HG02798 (cell line): ENCODE results near the gene PPAN.

Experiments used
- ATAC-seq: cut with Tn5 transposase; IDR thresholded peaks from one replicate; pipeline ENCODE4 v1.9.1; 2021; ENCODE audit warnings: mild to moderate bottlenecking; ENCODE audit not compliant: unreplicated experiment, poor library complexity

PPAN gene, protein sequence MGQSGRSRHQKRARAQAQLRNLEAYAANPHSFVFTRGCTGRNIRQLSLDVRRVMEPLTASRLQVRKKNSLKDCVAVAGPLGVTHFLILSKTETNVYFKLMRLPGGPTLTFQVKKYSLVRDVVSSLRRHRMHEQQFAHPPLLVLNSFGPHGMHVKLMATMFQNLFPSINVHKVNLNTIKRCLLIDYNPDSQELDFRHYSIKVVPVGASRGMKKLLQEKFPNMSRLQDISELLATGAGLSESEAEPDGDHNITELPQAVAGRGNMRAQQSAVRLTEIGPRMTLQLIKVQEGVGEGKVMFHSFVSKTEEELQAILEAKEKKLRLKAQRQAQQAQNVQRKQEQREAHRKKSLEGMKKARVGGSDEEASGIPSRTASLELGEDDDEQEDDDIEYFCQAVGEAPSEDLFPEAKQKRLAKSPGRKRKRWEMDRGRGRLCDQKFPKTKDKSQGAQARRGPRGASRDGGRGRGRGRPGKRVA

DNA sequence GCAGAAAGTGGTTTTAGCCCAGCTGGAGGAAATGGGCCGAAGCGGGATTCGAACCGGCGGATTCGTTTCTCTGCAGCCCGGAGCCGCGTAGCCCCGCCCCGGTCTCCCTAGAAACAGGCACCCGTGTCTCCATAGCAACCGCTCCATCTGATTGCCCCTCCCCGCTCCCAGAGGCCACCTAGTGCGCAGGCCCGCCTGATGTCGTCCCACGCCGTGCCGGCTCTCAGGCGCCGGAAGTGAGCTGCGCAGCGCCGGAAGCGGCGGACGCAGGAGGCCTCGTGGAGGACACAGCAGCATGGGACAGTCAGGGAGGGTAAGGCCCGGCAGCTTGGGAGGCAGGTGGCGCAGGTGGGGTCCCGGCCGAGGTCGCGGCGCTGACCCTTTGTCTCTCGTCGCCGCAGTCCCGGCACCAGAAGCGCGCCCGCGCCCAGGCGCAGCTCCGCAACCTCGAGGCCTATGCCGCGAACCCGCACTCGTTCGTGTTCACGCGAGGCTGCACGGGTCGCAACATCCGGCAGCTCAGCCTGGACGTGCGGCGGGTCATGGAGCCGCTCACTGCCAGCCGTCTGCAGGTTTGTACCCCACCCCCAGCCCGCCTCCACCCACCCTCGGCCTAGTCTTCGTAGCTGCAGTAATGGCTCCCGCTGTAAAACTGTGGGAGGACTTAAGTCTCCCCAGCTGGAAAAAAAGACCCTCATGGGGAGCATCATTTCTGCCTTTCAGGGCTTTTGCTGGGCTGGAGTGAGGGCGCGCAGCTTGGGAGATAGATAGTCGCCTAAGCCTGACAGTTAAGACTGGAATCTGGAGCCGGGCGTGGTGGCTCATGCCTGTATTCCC lies at the start of gene PPAN:
Gene PPAN (plus strand): TSS at position 263 of the 837 bp plus-strand sequence. CDS start 33 bp downstream, at position 296.
- ATAC-seq: peak; percentile 78

DNA sequence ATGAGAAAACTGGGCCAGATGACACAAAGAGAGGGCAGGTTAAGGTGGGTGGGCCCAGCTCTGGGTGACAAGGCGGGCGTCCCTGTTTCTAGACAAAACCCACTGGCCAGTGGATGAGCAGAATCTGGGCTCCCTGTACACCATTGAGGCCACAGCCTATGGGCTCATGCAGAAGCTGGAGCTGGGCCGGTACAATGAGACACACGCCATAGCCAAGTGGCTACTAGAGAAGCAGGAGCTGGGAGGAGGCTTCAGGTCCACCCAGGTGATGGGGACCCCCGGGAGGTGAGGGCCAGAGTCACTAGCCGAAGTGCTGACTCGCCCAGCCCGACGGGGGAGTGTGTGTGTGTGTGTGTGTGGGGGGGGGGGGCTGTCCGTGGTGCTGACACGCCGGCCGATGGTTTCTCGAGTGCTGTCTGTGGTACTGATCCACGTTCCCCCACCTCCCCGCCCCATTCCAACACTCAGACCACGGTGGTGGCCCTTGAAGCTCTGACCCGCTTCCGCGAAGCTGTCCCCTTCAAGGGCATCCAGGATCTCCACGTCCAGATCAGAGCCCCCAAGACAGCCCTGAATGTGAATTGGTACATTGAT lies 44.3 kb upstream of the PPAN start:
- ATAC-seq: no peak

DNA sequence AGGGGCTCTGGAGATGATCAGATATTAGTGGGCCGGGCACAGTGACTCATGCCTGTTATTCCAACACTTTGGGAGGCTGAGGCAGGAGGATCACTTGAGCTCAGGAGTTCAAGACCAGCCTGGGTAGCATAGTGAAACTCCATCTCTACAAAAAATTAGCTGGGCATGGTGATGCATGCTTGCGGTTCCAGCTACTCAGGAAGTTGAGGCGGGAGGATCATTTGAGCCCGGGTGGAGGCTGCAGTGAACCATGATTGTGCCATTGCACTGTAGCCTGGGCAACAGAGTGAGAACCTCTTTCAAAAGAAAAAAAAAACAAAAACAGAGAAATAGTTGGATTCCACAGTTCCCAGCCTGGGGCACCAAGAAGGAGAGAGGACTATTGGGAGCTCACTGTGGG lies 38.0 kb upstream of the PPAN start:
- no peak for ATAC-seq

DNA sequence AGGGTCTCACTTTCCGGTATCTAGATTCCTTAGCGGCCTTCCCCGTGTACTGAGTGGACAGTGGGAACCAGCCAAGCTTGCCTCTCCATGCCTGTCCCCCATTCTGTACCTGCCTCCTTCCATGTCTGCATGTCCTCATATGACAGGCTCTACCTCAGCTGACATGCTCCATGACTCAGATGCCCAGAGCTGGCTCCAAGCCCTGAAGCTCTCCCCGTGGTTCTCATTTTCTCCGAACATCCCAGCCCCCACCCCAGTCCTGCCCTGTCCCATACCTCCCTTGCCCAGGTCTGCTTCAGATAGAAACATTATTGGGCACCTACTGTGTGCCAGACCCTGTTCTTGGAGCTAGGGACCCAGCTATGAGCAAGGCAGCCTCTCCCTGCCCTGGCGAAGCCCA lies 37.1 kb upstream of the PPAN start:
- no peak for ATAC-seq

DNA sequence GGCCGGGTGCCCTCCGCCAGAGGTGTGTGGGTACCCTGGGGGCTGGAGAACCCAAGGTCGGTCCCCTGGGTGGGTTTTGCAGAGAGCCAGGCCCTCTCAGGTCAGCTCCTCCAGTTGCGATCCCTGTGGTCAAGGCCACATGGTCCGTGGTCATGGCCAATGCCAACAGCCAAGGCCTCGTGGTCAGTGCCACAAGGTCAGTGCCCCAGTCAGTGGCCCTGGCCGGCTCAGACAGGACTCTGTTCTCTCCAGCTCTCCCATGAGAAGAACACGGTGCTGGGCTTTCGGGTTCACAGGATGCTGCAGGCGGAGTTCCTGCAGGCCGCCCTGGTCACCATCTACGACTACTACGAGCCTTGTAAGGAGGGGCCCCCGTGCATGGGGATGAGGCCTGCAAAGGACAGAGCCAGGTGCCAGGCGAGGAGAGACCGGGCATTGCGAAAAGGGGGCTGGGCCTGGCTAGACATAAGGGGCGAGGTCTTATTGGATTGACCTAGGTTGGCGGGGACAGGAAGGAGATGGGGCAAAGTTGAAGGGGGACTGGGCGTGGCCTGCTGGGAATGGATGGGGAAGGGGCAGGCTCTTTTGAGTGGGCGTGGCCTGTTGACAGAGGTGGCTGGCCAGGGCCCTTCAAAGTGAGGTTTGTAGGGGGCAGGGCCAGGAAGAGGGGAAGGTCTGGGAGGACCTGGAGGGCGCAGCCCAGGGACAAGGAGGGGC lies 35.3 kb upstream of the PPAN start:
- no peak for ATAC-seq

DNA sequence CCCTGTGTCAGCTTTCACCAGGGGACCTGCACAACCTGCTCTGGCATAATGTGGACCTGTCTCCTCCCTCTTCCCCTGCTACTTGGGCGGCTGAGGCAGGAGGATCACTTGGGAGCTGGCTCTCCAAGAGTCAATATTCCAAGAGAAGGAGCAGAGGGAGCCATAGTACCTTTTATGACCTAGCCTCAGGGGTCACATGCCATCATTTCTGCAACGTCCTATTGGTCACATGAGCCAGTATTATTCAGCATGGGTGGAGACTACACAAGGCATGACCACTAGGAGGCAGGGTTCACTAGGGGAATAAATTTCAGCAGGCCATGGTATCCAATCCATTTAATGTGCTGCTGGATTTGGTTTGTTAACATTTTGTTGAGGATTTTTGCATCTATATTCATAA lies 32.0 kb upstream of the PPAN start:
- ATAC-seq: no peak

GRCh38 chr19:10076535-10076934 lies 29.6 kb upstream of the PPAN start:
- no peak for ATAC-seq

DNA sequence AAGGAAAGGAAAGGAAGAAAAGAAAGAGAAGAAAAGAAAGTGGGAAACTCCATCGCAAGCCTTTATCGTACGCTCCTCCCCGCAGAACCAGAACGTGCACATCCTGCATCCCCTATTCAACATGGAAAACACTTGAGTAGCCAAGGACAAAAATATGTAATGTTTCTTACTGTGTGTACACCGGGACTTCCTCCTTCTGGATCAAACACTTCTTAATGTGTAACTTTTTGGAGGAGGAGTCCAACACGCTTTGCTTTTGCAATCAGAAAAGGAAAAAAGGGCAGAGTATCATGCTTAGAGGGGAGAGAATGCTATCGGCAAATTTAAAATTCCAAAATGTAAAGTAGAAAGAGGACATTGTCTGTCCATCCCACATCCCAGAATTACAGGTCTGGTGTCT lies 27.8 kb upstream of the PPAN start:
- ATAC-seq: no peak

GRCh38 chr19:10079031-10079453 lies 27.1 kb upstream of the PPAN start:
- ATAC-seq: no peak

GRCh38 chr19:10083911-10084310 lies 22.3 kb upstream of the PPAN start:
- no peak for ATAC-seq

- ATAC-seq: no peak
Observed at GRCh38 chr19:10084803-10085202, 21.4 kb upstream of the PPAN start.

DNA sequence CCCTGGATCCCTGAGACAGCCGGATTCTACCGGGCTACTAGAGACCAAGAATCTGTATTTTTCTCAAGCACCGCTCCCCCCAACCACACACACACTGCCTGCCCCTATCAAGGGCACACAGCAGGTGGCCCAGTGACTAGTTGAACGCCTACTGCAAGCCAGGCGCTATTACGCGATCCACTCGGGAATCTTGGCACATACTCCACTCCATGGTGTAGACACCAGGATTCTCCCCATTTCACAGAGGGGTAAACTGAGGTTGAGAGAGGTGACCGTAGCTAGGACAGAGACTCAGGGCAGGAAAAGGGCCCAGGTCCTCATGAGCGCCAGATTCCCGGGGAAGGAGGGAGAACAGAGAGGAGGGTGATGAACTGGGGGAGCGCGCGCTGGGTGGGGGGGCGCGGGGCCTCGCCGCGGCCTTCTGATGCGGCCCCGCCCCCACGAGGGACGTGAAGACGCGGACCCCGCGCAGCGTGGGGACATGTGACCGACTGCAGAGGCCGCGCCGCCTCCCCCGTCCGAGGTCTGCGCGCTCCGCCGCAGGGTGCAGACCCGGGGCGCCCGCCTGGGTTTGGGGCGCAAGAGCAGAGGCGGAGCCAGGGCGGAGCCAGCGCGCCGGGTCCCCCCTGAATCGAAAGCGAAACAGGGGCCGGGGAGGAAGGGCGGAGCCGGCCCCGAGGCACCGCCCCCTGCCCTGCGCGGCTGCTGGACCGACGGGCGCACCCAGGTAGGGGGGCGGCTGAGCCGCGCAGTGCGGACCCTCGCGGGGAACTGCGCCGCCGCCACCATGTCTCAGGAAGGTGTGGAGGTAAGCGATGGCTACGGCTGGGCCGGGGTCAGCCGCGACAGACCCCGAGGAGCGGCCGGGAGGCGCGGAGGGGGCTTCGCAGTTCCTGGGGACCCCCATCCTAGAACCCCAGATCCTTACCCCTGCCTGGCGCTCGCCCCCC lies 20.2 kb upstream of the PPAN start, which contains the start of gene SHFL:
Gene SHFL (plus strand): TSS at position 677 of the 950 bp plus-strand sequence. CDS start 111 bp downstream, at position 788.
- peak; percentile 91 for ATAC-seq

DNA sequence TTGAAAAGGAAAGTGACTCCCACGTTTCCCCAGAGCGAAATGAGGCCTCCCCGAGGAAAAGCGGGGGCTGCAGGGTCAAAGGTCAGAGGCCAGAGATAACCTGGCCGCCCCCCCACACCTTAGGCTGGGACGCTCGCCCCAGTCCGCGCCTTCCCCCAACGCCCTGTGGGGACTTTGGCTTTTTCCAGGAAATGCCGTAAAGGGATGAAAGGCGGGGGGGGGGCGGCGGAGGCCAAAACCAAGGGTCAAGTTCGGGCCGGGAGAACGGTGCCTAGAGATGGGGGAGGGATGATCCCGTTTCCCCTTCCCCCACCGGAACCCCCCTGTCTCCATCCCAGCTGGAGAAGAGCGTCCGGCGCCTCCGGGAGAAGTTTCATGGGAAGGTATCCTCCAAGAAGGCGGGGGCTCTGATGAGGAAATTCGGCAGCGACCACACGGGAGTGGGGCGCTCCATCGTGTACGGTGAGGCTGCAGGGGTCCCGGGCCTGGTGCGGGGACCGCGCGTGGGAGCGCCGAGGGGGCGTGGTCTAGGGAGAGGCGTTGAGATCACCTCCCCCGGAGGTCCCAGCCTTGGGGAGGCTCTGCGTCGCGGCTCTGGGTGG lies 19.5 kb upstream of the PPAN start:
- no peak for ATAC-seq

GRCh38 chr19:10087296-10088061 lies 18.7 kb upstream of the PPAN start:
- ATAC-seq: no peak

DNA sequence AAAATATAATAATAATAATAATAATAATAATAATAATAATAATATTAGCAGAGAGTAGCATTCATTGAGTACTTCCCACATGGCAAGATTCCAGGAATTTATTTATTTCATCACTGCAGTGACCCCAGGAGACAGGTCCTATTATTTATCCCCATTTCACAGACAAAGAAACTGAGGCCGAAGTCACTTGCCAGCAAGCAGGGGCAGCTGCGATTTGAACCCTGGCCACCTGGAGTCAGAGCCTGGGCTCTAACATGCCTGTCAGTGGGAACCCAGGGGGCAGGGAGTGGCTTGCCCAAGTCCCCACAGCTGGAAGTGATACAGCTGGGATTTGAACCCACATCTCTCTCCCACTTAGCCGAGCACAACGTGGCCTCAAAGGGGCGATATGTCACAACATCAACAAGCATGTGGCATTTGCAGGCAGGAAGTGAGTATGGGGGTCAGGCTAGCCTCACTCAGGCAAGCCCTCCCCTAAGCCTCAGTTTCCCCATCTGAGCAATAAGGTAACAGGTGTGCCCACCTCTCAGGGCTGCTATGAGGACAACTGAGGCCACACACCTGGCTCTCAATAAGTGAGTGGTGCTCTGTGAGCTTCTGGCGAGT lies 17.1 kb upstream of the PPAN start:
- ATAC-seq: no peak

DNA sequence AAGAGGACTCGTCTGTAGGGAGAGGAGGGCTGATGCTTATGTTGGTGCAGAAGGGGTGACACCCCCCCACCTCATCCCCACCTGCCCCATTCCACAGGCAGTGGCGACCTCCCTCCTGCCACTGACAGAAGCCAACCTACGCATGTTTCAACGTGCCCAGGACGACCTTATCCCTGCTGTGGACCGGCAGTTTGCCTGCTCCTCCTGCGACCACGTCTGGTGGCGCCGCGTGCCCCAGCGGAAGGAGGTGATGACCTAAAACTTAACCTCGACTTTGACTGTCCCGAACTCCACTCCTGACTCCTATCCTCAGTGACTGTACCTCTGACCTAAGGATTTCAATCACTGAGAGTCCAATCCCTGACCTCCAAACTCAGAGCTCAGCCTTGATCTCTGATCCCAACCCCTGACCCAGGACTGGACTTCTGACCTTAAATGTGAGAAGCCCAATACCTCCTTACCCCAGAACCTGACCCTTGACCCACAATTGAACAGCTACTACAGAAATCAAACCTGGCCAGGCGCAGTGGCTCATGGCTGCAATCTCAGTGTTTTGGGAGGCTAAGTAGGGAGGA lies 16.3 kb upstream of the PPAN start:
- ATAC-seq: no peak

- no peak for ATAC-seq
Observed at GRCh38 chr19:10091370-10091687, 14.8 kb upstream of the PPAN start.
